Measurements from ENCODE around the gene DNAJC12.

DNA sequence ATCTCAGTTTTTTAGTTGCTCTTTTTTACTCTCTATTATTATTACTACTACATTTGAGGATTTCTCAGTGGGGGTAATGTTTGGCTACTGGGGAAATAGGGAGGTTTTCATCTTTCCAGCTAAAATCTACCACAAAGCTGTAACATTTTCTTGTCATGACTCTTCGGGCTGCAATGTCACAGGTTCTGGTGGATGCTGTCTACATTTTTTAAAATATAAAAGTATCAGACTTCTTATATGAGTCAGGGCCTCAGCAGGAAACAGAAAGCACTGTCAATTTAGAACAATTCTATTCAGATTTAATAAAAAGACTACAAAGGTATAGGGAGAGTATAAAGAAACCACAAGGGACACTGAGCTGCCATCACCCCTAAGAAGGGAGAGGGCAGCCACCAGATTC lies 61.6 kb downstream of the DNAJC12 start:
- TF ChIP-seq, protein P1, sequence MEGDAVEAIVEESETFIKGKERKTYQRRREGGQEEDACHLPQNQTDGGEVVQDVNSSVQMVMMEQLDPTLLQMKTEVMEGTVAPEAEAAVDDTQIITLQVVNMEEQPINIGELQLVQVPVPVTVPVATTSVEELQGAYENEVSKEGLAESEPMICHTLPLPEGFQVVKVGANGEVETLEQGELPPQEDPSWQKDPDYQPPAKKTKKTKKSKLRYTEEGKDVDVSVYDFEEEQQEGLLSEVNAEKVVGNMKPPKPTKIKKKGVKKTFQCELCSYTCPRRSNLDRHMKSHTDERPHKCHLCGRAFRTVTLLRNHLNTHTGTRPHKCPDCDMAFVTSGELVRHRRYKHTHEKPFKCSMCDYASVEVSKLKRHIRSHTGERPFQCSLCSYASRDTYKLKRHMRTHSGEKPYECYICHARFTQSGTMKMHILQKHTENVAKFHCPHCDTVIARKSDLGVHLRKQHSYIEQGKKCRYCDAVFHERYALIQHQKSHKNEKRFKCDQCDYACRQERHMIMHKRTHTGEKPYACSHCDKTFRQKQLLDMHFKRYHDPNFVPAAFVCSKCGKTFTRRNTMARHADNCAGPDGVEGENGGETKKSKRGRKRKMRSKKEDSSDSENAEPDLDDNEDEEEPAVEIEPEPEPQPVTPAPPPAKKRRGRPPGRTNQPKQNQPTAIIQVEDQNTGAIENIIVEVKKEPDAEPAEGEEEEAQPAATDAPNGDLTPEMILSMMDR (IDR thresholded peaks at IDR 0.05 in 8 of 11, conservative IDR thresholded peaks at IDR 0.05 in 3 of 11), result no peak
- TF ChIP-seq POLR2A (IDR thresholded peaks at IDR 0.05) (no peak), POLR2AphosphoS5 (IDR thresholded peaks at IDR 0.05) (no peak)

All from spleen (tissue), 7 donors.